HL-60 (cell line): Measurements from ENCODE around the gene PTPN11.

Experiments used
- POLR2AphosphoS5 ChIP-seq: IDR thresholded peaks from 2 replicates; pipeline ENCODE4 v1.6.1; 2012; ENCODE audit warnings: low read depth
- TF ChIP-seq, protein P1 (sequence below): IDR thresholded peaks from one replicate; pipeline ENCODE4 v1.5.1; 2011; ENCODE audit warnings: low read length, control low read depth, inconsistent platforms; ENCODE audit not compliant: insufficient read depth
- TF ChIP-seq, protein P2 (sequence below): IDR thresholded peaks from 2 replicates; pipeline ENCODE4 v1.6.1; 2012; ENCODE audit warnings: low read depth; ENCODE audit not compliant: insufficient replicate concordance

DNA sequence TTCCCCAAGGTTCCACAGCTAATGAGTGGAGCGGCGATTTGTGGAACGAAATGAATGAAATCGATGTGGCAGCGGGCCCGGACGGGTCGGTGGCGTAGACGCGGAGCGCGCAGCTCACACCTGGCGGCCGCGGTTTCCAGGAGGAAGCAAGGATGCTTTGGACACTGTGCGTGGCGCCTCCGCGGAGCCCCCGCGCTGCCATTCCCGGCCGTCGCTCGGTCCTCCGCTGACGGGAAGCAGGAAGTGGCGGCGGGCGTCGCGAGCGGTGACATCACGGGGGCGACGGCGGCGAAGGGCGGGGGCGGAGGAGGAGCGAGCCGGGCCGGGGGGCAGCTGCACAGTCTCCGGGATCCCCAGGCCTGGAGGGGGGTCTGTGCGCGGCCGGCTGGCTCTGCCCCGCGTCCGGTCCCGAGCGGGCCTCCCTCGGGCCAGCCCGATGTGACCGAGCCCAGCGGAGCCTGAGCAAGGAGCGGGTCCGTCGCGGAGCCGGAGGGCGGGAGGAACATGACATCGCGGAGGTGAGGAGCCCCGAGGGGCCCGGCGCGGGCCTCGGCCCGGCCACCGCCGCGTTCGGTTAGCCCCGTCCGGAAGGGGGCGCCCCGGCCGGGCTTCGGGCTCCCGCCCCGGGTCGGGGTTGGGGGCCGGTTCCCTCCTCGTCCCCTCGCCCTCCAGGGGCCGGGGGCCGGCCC is at the start of gene PTPN11:
- TF ChIP-seq, protein P1, sequence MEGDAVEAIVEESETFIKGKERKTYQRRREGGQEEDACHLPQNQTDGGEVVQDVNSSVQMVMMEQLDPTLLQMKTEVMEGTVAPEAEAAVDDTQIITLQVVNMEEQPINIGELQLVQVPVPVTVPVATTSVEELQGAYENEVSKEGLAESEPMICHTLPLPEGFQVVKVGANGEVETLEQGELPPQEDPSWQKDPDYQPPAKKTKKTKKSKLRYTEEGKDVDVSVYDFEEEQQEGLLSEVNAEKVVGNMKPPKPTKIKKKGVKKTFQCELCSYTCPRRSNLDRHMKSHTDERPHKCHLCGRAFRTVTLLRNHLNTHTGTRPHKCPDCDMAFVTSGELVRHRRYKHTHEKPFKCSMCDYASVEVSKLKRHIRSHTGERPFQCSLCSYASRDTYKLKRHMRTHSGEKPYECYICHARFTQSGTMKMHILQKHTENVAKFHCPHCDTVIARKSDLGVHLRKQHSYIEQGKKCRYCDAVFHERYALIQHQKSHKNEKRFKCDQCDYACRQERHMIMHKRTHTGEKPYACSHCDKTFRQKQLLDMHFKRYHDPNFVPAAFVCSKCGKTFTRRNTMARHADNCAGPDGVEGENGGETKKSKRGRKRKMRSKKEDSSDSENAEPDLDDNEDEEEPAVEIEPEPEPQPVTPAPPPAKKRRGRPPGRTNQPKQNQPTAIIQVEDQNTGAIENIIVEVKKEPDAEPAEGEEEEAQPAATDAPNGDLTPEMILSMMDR, result no peak
- peak; percentile 98 for TF ChIP-seq POLR2AphosphoS5
- TF ChIP-seq, protein P2, sequence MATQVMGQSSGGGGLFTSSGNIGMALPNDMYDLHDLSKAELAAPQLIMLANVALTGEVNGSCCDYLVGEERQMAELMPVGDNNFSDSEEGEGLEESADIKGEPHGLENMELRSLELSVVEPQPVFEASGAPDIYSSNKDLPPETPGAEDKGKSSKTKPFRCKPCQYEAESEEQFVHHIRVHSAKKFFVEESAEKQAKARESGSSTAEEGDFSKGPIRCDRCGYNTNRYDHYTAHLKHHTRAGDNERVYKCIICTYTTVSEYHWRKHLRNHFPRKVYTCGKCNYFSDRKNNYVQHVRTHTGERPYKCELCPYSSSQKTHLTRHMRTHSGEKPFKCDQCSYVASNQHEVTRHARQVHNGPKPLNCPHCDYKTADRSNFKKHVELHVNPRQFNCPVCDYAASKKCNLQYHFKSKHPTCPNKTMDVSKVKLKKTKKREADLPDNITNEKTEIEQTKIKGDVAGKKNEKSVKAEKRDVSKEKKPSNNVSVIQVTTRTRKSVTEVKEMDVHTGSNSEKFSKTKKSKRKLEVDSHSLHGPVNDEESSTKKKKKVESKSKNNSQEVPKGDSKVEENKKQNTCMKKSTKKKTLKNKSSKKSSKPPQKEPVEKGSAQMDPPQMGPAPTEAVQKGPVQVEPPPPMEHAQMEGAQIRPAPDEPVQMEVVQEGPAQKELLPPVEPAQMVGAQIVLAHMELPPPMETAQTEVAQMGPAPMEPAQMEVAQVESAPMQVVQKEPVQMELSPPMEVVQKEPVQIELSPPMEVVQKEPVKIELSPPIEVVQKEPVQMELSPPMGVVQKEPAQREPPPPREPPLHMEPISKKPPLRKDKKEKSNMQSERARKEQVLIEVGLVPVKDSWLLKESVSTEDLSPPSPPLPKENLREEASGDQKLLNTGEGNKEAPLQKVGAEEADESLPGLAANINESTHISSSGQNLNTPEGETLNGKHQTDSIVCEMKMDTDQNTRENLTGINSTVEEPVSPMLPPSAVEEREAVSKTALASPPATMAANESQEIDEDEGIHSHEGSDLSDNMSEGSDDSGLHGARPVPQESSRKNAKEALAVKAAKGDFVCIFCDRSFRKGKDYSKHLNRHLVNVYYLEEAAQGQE, result peak; percentile 57
